ENCODE data around the gene TGM2.

DNA sequence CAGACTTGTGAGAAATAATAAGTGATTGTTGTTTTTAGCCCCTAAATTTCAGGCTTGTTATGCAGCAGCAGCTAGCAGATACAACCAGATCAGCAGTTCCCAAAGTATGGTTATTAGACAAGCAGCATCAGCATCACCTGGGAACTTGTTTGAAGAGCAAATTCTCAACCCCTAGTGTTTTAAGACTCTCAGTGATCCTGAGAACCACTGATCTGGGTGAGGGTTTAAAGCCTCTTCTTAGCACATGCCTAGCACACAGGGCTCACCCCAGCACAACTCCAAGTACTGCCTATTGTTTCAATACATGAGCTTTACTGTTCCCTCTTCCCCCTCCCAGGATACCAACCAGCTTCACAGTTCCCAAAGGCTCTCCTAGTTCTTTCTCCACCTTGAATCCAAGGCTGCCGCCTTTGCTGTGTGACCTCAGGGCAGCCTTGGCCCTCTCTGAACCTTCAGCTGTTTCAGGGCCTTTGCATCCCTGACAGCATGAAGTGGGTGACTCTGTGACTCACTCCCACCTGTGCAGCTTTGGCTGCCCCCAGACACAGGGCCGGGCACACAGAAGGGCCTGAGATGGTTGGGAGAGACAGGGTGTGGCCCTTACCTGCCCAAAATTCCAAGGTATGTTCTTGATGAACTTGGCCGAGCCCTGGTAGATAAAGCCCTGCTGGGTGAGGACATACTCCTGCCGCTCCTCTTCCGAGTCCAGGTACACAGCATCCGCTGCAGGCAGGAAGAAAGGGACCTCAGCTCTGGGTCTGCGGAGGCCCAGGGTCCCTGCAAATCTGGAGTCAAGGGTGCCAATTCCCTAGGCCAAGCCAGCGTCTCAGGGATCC is 14.5 kb downstream of the TGM2 start:
- TF ChIP-seq, protein P1, sequence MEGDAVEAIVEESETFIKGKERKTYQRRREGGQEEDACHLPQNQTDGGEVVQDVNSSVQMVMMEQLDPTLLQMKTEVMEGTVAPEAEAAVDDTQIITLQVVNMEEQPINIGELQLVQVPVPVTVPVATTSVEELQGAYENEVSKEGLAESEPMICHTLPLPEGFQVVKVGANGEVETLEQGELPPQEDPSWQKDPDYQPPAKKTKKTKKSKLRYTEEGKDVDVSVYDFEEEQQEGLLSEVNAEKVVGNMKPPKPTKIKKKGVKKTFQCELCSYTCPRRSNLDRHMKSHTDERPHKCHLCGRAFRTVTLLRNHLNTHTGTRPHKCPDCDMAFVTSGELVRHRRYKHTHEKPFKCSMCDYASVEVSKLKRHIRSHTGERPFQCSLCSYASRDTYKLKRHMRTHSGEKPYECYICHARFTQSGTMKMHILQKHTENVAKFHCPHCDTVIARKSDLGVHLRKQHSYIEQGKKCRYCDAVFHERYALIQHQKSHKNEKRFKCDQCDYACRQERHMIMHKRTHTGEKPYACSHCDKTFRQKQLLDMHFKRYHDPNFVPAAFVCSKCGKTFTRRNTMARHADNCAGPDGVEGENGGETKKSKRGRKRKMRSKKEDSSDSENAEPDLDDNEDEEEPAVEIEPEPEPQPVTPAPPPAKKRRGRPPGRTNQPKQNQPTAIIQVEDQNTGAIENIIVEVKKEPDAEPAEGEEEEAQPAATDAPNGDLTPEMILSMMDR (optimal IDR thresholded peaks at IDR 0.05 in 1 of 3, IDR thresholded peaks at IDR 0.05 in 1 of 3, conservative IDR thresholded peaks at IDR 0.05 in 1 of 3; ENCODE audit: extremely low read depth in 1 of 3, insufficient read depth in 2 of 3, low read length in 3 of 3), result no peak
- no peak for TF ChIP-seq EZH2 (IDR thresholded peaks at IDR 0.05; ENCODE audit: low read length)
